Panc1 (cell line): ENCODE data around the gene SLC22A5. TPM values are rescaled to one million over a fixed set of nuclear protein-coding genes. Genes with fewer than 3 reads are reported as not detected.

Experiments used
- ATAC-seq: fragments of 200-7000 bp; cut with Tn5 transposase; 2 replicates; pipeline ENCODE4 v1.9.1; 2020; ENCODE audit warnings: mild to moderate bottlenecking, moderate library complexity
- BruUV-seq: library from RNA; stranded (reverse); fragments of 400-500 nt; replicated peaks from 2 replicates; lab custom pipeline; 2021; lab: Mats Ljungman, UMichigan
- CTCF ChIA-PET: fragments of 300-600 bp; sonication (Branson Sonifier 250); formaldehyde crosslinking; loops from one replicate; lab custom pipeline; 2022; ENCODE audit warnings: antibody characterized with exemption; lab: Charles Lee
- POLR2A ChIA-PET: fragments of 300-600 bp; sonication (Branson Sonifier 250); formaldehyde crosslinking; loops from one replicate; lab custom pipeline; 2022; ENCODE audit warnings: antibody characterized with exemption; lab: Charles Lee
- DNase-seq: peaks from one replicate; pipeline ENCODE4 v3.0.0-alpha.2; 2010; ENCODE audit warnings: low read depth, low spot score
- H3K27ac ChIP-seq: 2 replicates; pipeline ENCODE4 v1.5.1; 2011; ENCODE audit warnings: mild to moderate bottlenecking, low read length, inconsistent platforms
- H3K27me3 ChIP-seq: fragments of 200-500 bp; sonication (Bioruptor generic); 2 replicates; pipeline ENCODE4 v1.6.0; 2014; ENCODE audit warnings: low read length, inconsistent platforms; ENCODE audit not compliant: control insufficient read depth, insufficient read depth
- H3K36me3 ChIP-seq: fragments of 200-500 bp; sonication (Bioruptor generic); 2 replicates; pipeline ENCODE4 v1.5.1; 2014; ENCODE audit warnings: inconsistent platforms, mild to moderate bottlenecking, low read length, moderate library complexity; ENCODE audit not compliant: control insufficient read depth, insufficient read depth
- H3K4me1 ChIP-seq: 2 replicates; pipeline ENCODE4 v1.5.1; 2011; ENCODE audit warnings: inconsistent platforms, mild to moderate bottlenecking, low read length, moderate library complexity; ENCODE audit not compliant: control insufficient read depth, insufficient read depth
- H3K4me3 ChIP-seq, 2 experiments: 2 replicates each; pipeline ENCODE4 v1.5.1; 2011 to 2012; ENCODE audit warnings: low read depth in 2 of 2, low read length in 2 of 2, mild to moderate bottlenecking in 2 of 2, inconsistent platforms in 1 of 2, moderate library complexity in 1 of 2
- H3K9me3 ChIP-seq: fragments of 200-500 bp; sonication (Bioruptor generic); 2 replicates; pipeline ENCODE4 v1.5.1; 2014; ENCODE audit warnings: low read depth, mild to moderate bottlenecking, inconsistent platforms, low read length, moderate library complexity; ENCODE audit not compliant: control insufficient read depth, insufficient read depth
- POLR2AphosphoS5 ChIP-seq: IDR thresholded peaks from 2 replicates; pipeline ENCODE4 v1.6.1; 2012; ENCODE audit warnings: mild to moderate bottlenecking, low read depth, low read length, moderate library complexity
- SIN3A ChIP-seq: IDR thresholded peaks from 2 replicates; pipeline ENCODE4 v1.6.1; 2012; ENCODE audit warnings: low read depth, mild to moderate bottlenecking, low read length, moderate library complexity, borderline replicate concordance; ENCODE audit not compliant: insufficient read depth
- TCF7L2 ChIP-seq: IDR thresholded peaks from 2 replicates; pipeline ENCODE4 v1.6.1; 2011; ENCODE audit warnings: mild to moderate bottlenecking, low read depth, low read length, inconsistent platforms
- in situ Hi-C: cut with HindIII; loops from 2 replicates; pipeline ENCODE4 v1.10.0; 2016; ENCODE audit warnings: low sequenced_read_pairs, low pct_unique_long_range_greater_than_20kb
- intact Hi-C: fragments of 100-400 bp; cut with micrococcal nuclease; formaldehyde crosslinking; loops from one replicate; pipeline ENCODE4 v1.10.0; 2022; ENCODE audit not compliant: unreplicated experiment
- total RNA-seq: library from RNA; stranded (reverse); gene quantifications from one replicate; pipeline ENCODE4 v1.2.1, GENCODE V29; 2021; ENCODE audit not compliant: unreplicated experiment
- TF ChIP-seq, protein P1 (sequence below), 2 experiments: IDR thresholded peaks; 2 replicates each; pipeline ENCODE4 v1.6.1; 2011 to 2012; ENCODE audit warnings: low read depth in 2 of 2, control low read depth in 1 of 2, low read length in 1 of 2, mild to moderate bottlenecking in 1 of 2, moderate library complexity in 1 of 2; ENCODE audit not compliant: insufficient read depth in 1 of 2
- TF ChIP-seq, protein P2 (sequence below): fragments of 450-650 bp; IDR thresholded peaks from 2 replicates; pipeline ENCODE4 v1.5.1; 2017; ENCODE audit warnings: mild to moderate bottlenecking

SLC22A5 gene
- total RNA-seq, 1 experiment from 2014 or later = 9.5 TPM

DNA sequence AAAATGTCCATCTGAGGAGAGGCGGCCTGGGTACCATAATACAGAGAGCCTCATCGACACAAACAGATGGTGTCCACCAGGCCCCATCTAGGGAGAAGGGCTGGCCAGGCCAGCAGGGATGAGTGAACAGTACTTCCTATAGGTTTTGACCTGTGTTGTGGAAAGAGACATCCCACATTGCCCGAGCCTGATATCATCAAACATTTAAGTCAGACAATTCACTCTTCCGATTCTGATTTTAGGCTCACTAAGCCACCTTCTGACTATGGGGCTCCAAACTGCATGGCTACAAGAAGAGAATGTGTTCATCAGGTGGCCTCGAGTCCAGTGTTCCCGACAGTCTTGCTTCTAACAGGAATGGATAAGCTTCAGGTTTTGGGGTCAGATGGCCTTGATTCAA lies 38.9 kb downstream of the SLC22A5 start:
- Histone ChIP-seq H3K9me3 (peaks cover 1% of the 10 kb centered on the region; the same call in 1 of the 2 replicates), H3K27ac (no peak overlapping the region; the same call in 1 of the 2 replicates), H3K27me3 (no peaks in the 10 kb centered on the region), H3K4me1 (peaks cover 30% of the 10 kb centered on the region), H3K4me3 (no peak overlapping the region), H3K36me3 (no peaks in the 10 kb centered on the region)
- in situ Hi-C loops = no loop called here
- ChIA-PET CTCF (no interaction called here), POLR2A (interaction anchor here (0.7 kb wide), 1 partner anchor 310 kb away, joined by 6 read pairs; no protein-coding TSS in a partner anchor)
- no peak for TF ChIP-seq POLR2AphosphoS5
- intact Hi-C loops = no loop called here
- ATAC-seq (no peak), DNase-seq (no peak)
- BruUV-seq = no TSS peak

DNA sequence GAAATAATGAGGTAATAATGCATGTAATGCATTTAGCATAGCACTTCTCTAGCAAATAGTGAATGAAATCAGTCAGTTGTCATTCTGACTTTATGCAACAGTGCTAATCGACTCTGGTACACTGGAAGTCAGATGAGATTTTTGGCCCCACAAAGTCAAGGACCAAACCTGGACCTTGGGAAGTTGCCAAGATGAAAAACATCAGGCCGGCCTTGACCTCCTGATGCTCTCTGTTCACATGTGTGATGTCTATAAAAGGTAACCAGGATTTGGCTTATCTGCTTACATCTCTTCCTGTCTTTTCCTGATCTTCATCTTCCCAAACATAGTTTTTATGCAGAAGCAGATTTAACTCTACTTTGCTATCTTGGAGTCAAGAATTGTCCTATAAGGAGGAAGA lies 39.5 kb downstream of the SLC22A5 start:
- H3K9me3 ChIP-seq = peaks cover 5% of the 10 kb centered on the region; the same call in 1 of the 2 replicates
- peaks cover 32% of the 10 kb centered on the region for H3K4me1 ChIP-seq
- ChIA-PET CTCF (no interaction called here), POLR2A (no interaction called here)
- H3K36me3 ChIP-seq = no peaks in the 10 kb centered on the region
- no TSS peak for BruUV-seq
- H3K27ac ChIP-seq = peak overlapping the region; percentile 91; the same call in 1 of the 2 replicates
- no peak for DNase-seq
- in situ Hi-C loops = no loop called here
- TF ChIP-seq, protein P1, sequence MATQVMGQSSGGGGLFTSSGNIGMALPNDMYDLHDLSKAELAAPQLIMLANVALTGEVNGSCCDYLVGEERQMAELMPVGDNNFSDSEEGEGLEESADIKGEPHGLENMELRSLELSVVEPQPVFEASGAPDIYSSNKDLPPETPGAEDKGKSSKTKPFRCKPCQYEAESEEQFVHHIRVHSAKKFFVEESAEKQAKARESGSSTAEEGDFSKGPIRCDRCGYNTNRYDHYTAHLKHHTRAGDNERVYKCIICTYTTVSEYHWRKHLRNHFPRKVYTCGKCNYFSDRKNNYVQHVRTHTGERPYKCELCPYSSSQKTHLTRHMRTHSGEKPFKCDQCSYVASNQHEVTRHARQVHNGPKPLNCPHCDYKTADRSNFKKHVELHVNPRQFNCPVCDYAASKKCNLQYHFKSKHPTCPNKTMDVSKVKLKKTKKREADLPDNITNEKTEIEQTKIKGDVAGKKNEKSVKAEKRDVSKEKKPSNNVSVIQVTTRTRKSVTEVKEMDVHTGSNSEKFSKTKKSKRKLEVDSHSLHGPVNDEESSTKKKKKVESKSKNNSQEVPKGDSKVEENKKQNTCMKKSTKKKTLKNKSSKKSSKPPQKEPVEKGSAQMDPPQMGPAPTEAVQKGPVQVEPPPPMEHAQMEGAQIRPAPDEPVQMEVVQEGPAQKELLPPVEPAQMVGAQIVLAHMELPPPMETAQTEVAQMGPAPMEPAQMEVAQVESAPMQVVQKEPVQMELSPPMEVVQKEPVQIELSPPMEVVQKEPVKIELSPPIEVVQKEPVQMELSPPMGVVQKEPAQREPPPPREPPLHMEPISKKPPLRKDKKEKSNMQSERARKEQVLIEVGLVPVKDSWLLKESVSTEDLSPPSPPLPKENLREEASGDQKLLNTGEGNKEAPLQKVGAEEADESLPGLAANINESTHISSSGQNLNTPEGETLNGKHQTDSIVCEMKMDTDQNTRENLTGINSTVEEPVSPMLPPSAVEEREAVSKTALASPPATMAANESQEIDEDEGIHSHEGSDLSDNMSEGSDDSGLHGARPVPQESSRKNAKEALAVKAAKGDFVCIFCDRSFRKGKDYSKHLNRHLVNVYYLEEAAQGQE (IDR thresholded peaks at IDR 0.05; ENCODE audit: insufficient read depth in 1 of 2, low read depth in 2 of 2, low read length in 1 of 2) = no peak
- TF ChIP-seq SIN3A (no peak), TCF7L2 (no peak), POLR2AphosphoS5 (no peak)
- TF ChIP-seq, protein P2, sequence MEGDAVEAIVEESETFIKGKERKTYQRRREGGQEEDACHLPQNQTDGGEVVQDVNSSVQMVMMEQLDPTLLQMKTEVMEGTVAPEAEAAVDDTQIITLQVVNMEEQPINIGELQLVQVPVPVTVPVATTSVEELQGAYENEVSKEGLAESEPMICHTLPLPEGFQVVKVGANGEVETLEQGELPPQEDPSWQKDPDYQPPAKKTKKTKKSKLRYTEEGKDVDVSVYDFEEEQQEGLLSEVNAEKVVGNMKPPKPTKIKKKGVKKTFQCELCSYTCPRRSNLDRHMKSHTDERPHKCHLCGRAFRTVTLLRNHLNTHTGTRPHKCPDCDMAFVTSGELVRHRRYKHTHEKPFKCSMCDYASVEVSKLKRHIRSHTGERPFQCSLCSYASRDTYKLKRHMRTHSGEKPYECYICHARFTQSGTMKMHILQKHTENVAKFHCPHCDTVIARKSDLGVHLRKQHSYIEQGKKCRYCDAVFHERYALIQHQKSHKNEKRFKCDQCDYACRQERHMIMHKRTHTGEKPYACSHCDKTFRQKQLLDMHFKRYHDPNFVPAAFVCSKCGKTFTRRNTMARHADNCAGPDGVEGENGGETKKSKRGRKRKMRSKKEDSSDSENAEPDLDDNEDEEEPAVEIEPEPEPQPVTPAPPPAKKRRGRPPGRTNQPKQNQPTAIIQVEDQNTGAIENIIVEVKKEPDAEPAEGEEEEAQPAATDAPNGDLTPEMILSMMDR = no peak
- no peak for ATAC-seq
- H3K4me3 ChIP-seq = no peak overlapping the region
- H3K27me3 ChIP-seq = no peaks in the 10 kb centered on the region
- intact Hi-C loops = no loop called here

GRCh38 chr5:132410451-132411303 lies 41.2 kb downstream of the SLC22A5 start:
- BruUV-seq = no TSS peak
- POLR2A ChIA-PET = no interaction called here
- ATAC-seq = peak; percentile 90
- TF ChIP-seq POLR2AphosphoS5 (peak; percentile 39; the same call in 1 of the 2 replicates), SIN3A (0 out of 2 replicates have a peak, but pooled peaks have one; percentile 35), TCF7L2 (peak; percentile 13; the same call in 1 of the 2 replicates)
- TF ChIP-seq, protein P2 = peak; percentile 90
- TF ChIP-seq, protein P1 (IDR thresholded peaks at IDR 0.05; ENCODE audit: insufficient read depth in 1 of 2, low read depth in 2 of 2, low read length in 1 of 2) = no peak
- H3K4me1 ChIP-seq = peaks cover 49% of the 10 kb centered on the region
- peak overlapping the region; percentile 53 to 59 for H3K4me3 ChIP-seq
- peaks cover 5% of the 10 kb centered on the region; the same call in 1 of the 2 replicates for H3K9me3 ChIP-seq
- in situ Hi-C loops (no loop called here), intact Hi-C loops (no loop called here)
- CTCF ChIA-PET = interaction anchor here (2.0 kb wide), 1 partner anchor 23 kb away, joined by 4 read pairs; no protein-coding TSS in a partner anchor
- H3K27me3 ChIP-seq = no peaks in the 10 kb centered on the region
- H3K36me3 ChIP-seq = no peaks in the 10 kb centered on the region
- no peak for DNase-seq
- H3K27ac ChIP-seq = peak overlapping the region; percentile 96
